22Rv1 (cell line): ENCODE results near the gene SYNC.

Experiments
- CTCF ChIP-seq: fragments of 450-650 bp; IDR thresholded peaks from 2 replicates; pipeline ENCODE4 v1.5.1; 2017; ENCODE audit warnings: mild to moderate bottlenecking
- ZFX ChIP-seq: fragments of 450-650 bp; IDR thresholded peaks from 2 replicates; pipeline ENCODE4 v1.6.1; 2017; ENCODE audit warnings: antibody characterized with exemption, borderline replicate concordance

GRCh38 chr1:32681509-32681908 lies 21.1 kb downstream of the SYNC start:
- TF ChIP-seq CTCF, result no peak
- TF ChIP-seq ZFX, result no peak
